Subcutaneous adipose tissue (tissue), 4 donors: Measurements from ENCODE around the gene SLC6A13. TPM values are rescaled to one million over a fixed set of nuclear protein-coding genes. Genes with fewer than 3 reads are reported as not detected.

Experiments used
- CTCF ChIP-seq: fragments of 450-650 bp; IDR thresholded peaks from one replicate; pipeline ENCODE4 v1.5.1; 2016; ENCODE audit warnings: low read depth, mild to moderate bottlenecking, control low read depth, antibody characterized with exemption, moderate library complexity
- total RNA-seq, 4 donors: library from RNA; depleted of rRNA; stranded (reverse); fragments of >200 nt; gene quantifications; one replicate each; pipeline ENCODE4 v1.1.0, GENCODE V29; 2016

The SLC6A13 gene
- total RNA-seq, 4 donors from 2014 or later, result 0.88 TPM; not detected in 3

GRCh38 chr12:207804-208203 lies 54.8 kb downstream of the SLC6A13 start:
- TF ChIP-seq CTCF, result no peak

DNA sequence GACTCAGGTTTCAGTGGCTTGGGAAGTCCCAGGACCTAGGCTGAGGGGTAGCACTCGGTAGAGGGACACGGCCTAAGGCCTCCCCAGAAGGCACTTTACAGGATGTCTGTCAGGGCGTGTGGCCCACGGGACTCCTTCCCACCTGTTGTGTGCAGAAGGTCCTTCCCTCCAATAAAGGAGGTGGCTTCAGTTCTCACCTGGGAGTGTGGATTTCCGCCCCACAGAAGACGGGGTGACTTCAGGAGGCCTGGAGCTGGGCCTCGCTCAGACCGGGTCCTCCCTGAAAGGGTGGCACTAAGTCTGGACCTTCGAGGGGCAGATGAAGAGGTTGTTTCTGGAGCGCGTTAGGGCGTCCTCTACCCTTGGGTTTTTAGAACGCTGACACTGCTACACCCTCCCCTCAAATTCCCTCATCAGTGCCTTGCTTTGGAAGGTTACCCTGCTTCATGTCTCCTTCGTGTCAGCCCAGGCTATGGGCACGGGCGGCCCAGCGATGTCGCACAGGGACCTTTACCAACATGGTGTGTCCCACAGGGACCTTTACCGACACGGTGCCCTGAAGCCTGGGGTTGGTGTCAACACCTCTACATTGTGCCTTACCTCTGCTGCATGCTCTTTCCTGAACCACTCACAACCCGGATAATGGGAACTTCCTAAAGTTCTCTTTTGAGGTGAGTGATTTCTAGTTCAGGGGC lies 55.7 kb downstream of the SLC6A13 start:
- TF ChIP-seq CTCF, result no peak

DNA sequence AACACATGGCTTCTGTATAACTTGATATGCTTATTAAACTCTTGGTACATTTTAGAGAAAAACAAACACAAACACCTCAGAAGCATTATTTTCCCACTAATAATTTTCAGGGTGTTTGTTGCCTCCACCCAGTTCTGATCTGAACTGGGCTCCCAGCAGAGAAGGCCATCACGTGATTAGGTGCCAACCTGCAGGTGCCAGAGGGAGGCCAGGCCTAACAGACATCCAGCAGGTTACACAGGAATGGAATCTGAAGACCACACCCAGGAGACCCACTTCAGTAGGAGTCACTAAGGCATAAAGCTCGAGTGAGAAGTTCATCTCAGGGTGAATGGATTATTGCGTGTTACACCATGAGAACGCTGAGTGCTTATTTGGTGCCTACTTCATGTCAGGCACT lies 57.6 kb downstream of the SLC6A13 start:
- TF ChIP-seq CTCF, result no peak

DNA sequence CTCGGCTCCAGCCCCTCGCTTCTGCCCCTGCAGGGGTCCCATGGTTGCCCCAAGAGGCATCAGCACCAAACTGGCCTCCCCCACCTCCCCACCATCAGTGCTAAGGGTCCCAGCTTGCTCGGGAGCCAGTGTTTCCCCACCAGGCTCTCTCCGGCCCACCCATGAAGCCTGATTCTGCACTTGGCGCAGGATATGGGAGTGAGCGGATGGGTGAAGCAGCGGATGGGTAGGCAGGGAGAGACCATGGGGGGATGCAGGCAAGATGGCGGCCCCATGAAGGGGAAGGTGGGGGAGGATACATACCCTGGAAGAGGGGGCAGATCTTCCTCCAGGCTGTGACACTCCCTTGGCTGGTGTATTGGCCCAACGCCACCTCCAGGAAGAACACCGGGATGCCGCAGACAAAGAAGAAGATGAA lies 58.4 kb downstream of the SLC6A13 start:
- TF ChIP-seq CTCF, result no peak

DNA sequence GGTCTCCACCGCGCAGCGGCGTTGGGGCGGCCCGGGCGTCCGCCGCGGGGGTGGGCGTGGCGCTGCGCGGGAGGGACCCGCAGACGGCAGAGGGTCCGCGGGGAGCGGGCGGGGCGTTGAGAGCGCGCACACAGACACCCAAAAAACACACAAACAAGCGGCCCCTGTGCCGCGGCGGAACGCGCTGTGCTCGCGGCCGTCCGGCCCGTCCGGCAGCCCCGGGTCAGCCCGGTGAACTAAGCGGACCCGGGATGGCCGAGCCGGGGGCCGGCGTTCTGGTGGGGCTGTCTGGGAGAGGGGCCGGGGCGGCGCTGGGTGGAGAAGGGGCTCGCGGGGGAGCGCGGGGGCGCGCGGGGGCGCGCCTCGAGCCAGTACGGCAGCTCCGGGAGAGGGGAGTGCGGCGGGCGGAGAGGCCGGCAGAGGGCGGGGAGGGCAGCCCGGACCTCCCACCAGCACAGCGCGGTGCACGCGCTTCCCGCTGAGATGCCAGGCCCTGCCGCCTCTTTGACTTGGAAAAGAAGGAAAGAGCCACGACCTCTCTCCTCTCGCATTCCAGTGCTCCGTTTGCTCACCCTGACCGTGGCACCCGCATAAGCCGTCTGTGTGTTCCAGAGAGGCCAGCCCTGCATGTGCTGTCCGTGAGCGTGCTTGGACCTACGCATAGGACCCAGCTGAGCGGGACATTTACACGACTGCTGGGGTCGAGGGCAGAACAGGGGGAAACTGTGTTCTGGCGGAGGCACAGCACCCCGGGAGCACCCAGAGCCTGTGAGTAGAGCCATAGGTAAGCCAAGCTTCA lies 59.0 kb downstream of the SLC6A13 start:
- no peak for TF ChIP-seq CTCF

- no peak for TF ChIP-seq CTCF
These were observed 59.6 kb downstream of the SLC6A13 start for GRCh38 chr12:203074-203461.

DNA sequence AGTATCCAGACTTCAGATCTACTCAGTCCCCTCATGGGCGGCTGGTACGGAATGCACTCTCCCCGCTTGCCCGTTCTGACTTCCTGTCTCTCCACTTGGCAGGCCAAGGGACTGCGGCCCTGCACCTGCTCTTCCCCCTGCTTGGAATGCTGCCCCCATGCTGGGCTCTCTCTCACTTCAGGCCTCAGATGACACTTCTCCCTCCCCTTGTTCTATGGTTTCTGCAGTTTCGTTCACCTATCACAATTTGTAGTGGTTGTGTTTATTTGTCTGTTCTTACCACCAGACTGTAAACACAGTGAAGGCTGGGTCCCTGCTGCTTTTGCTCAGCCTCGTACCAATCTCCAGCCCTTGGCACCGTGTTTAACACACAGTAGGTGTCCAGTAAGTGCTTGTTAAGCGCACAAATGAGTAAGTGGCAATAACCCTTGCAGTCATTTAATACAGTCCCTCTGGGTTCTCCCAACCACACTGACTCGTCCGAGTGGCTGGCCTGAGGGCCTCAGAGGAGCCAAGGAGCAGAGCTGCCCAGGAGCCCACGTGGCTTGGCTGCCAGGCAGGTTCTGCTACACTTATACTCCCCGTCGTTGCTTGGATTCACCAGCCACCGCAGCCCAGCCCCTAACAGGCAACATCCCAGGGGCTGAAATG lies 60.4 kb downstream of the SLC6A13 start:
- TF ChIP-seq CTCF, result no peak
